Measurements from ENCODE around the gene EBNA1BP2. TPM values are rescaled to one million over a fixed set of nuclear protein-coding genes. Genes with fewer than 3 reads are reported as not detected.
"Not testable (repeated sequence)": the region's sequence is repeated elsewhere in the genome, so short reads cannot be mapped to it uniquely, and the experiment has no call there.

Gene EBNA1BP2
- total RNA-seq (10 to 100 TPM; 20.8 to 24.9 TPM), total RNA-seq (12.2 to 64.2 reads per million in 2 donors)

- Mint-ChIP-seq H3K4me3 (peak within 1 kb of the TSS; percentile 99), H3K4me1 (peaks cover 20% of the 10 kb centered on the region), H3K36me3 (ENCODE audit: low read depth) (peaks cover 10% of the 10 kb centered on the region), H3K27me3 (peaks cover 16% of the 10 kb centered on the region), H3K27ac (peak within 1 kb of the TSS; percentile 96)
- H3K9me3 ChIP-seq (ENCODE audit: control insufficient read depth, low read length, poor library complexity, severe bottlenecking): no peaks in the 10 kb centered on the region
- peak; percentile 83 for ATAC-seq
- DNase-seq: peak; percentile 72 to 83 (median 81)
Observed at GRCh38 chr1:43171876-43172526, at the start of gene EBNA1BP2, which contains the start of gene CFAP57. TSS of gene EBNA1BP2 (minus strand) at chr1:43172290. CDS start at chr1:43172118, 172 bp downstream. TSS of gene CFAP57 (plus strand) at chr1:43172330. CDS start at chr1:43172754, 424 bp downstream.

GRCh38 chr1:43221797-43222196 is 49.7 kb upstream of the EBNA1BP2 start:
- no peaks in the 10 kb centered on the region for H3K9me3 ChIP-seq (ENCODE audit: control insufficient read depth, low read length, poor library complexity, severe bottlenecking)
- H3K4me3 Mint-ChIP-seq: no peak overlapping the region
- peaks cover 2% of the 10 kb centered on the region for H3K36me3 Mint-ChIP-seq (ENCODE audit: low read depth)
- DNase-seq: no peak
- ATAC-seq: no peak
- no peak overlapping the region for H3K27ac Mint-ChIP-seq
- H3K27me3 Mint-ChIP-seq: peaks cover 35% of the 10 kb centered on the region
- peaks cover 8% of the 10 kb centered on the region for H3K4me1 Mint-ChIP-seq

GRCh38 chr1:43220905-43221778 is 49.1 kb upstream of the EBNA1BP2 start:
- Mint-ChIP-seq H3K36me3 (ENCODE audit: low read depth) (peaks cover 7% of the 10 kb centered on the region), H3K27me3 (peaks cover 37% of the 10 kb centered on the region), H3K4me1 (peaks cover 7% of the 10 kb centered on the region), H3K4me3 (no peak overlapping the region), H3K27ac (no peak overlapping the region)
- no peaks in the 10 kb centered on the region for H3K9me3 ChIP-seq (ENCODE audit: control insufficient read depth, low read length, poor library complexity, severe bottlenecking)
- DNase-seq: no peak
- peak; percentile 28 for ATAC-seq

- H3K9me3 ChIP-seq (ENCODE audit: control insufficient read depth, low read length, poor library complexity, severe bottlenecking): no peaks in the 10 kb centered on the region
- no peak for DNase-seq
- Mint-ChIP-seq H3K27me3 (peaks cover 52% of the 10 kb centered on the region), H3K27ac (no peak overlapping the region), H3K4me3 (no peak overlapping the region), H3K36me3 (ENCODE audit: low read depth) (peaks cover 7% of the 10 kb centered on the region), H3K4me1 (peaks cover 5% of the 10 kb centered on the region)
- ATAC-seq: no peak
Observed at GRCh38 chr1:43217747-43218146, 45.7 kb upstream of the EBNA1BP2 start.

- Mint-ChIP-seq H3K27ac (no peak overlapping the region), H3K4me3 (no peak overlapping the region), H3K36me3 (ENCODE audit: low read depth) (peaks cover 9% of the 10 kb centered on the region), H3K27me3 (peaks cover 50% of the 10 kb centered on the region), H3K4me1 (no peaks in the 10 kb centered on the region)
- ATAC-seq: no peak
- H3K9me3 ChIP-seq (ENCODE audit: control insufficient read depth, low read length, poor library complexity, severe bottlenecking): no peaks in the 10 kb centered on the region
- DNase-seq: no peak
Observed at GRCh38 chr1:43214501-43215444, 42.7 kb upstream of the EBNA1BP2 start.

- H3K27ac Mint-ChIP-seq; ATAC-seq; DNase-seq; H3K36me3 Mint-ChIP-seq (ENCODE audit: low read depth); H3K4me3 Mint-ChIP-seq; H3K9me3 ChIP-seq (ENCODE audit: control insufficient read depth, low read length, poor library complexity, severe bottlenecking); H3K4me1 Mint-ChIP-seq: not testable (repeated sequence)
- H3K27me3 Mint-ChIP-seq: peaks cover 28% of the 10 kb centered on the region
Observed at GRCh38 chr1:43208277-43208676, 36.2 kb upstream of the EBNA1BP2 start.

- H3K9me3 ChIP-seq (ENCODE audit: control insufficient read depth, low read length, poor library complexity, severe bottlenecking): no peaks in the 10 kb centered on the region
- peaks cover 4% of the 10 kb centered on the region for H3K4me1 Mint-ChIP-seq
- DNase-seq (no peak), ATAC-seq (no peak)
- H3K36me3 Mint-ChIP-seq (ENCODE audit: low read depth): peaks cover 4% of the 10 kb centered on the region
- H3K27me3 Mint-ChIP-seq: peaks cover 28% of the 10 kb centered on the region
- no peak overlapping the region for H3K27ac Mint-ChIP-seq
- H3K4me3 Mint-ChIP-seq: no peak overlapping the region
Observed at GRCh38 chr1:43207229-43207853, 35.3 kb upstream of the EBNA1BP2 start.

GRCh38 chr1:43206600-43207228 is 34.6 kb upstream of the EBNA1BP2 start:
- H3K9me3 ChIP-seq (ENCODE audit: control insufficient read depth, low read length, poor library complexity, severe bottlenecking): no peaks in the 10 kb centered on the region
- H3K4me1 Mint-ChIP-seq: peaks cover 4% of the 10 kb centered on the region
- peaks cover 28% of the 10 kb centered on the region for H3K27me3 Mint-ChIP-seq
- no peak overlapping the region for H3K4me3 Mint-ChIP-seq
- DNase-seq (no peak), ATAC-seq (no peak)
- peaks cover 4% of the 10 kb centered on the region for H3K36me3 Mint-ChIP-seq (ENCODE audit: low read depth)
- no peak overlapping the region for H3K27ac Mint-ChIP-seq

- peaks cover 4% of the 10 kb centered on the region for H3K36me3 Mint-ChIP-seq (ENCODE audit: low read depth)
- no peak overlapping the region for H3K27ac Mint-ChIP-seq
- peaks cover 27% of the 10 kb centered on the region for H3K27me3 Mint-ChIP-seq
- no peak for DNase-seq
- ATAC-seq: no peak
- no peak overlapping the region for H3K4me3 Mint-ChIP-seq
- H3K9me3 ChIP-seq (ENCODE audit: control insufficient read depth, low read length, poor library complexity, severe bottlenecking): no peaks in the 10 kb centered on the region
- peaks cover 4% of the 10 kb centered on the region for H3K4me1 Mint-ChIP-seq
Observed at GRCh38 chr1:43205671-43206070, 33.6 kb upstream of the EBNA1BP2 start.

GRCh38 chr1:43204394-43204793 is 32.3 kb upstream of the EBNA1BP2 start:
- Mint-ChIP-seq H3K27ac (no peak overlapping the region), H3K4me3 (no peak overlapping the region), H3K36me3 (ENCODE audit: low read depth) (peaks cover 2% of the 10 kb centered on the region), H3K4me1 (peaks cover 4% of the 10 kb centered on the region), H3K27me3 (peaks cover 16% of the 10 kb centered on the region)
- ATAC-seq (no peak), DNase-seq (no peak)
- no peaks in the 10 kb centered on the region for H3K9me3 ChIP-seq (ENCODE audit: control insufficient read depth, low read length, poor library complexity, severe bottlenecking)

GRCh38 chr1:43203859-43204258 is 31.8 kb upstream of the EBNA1BP2 start:
- ATAC-seq (no peak), DNase-seq (no peak)
- no peak overlapping the region for H3K27ac Mint-ChIP-seq
- no peaks in the 10 kb centered on the region for H3K9me3 ChIP-seq (ENCODE audit: control insufficient read depth, low read length, poor library complexity, severe bottlenecking)
- H3K36me3 Mint-ChIP-seq (ENCODE audit: low read depth): peaks cover 2% of the 10 kb centered on the region
- H3K27me3 Mint-ChIP-seq: peaks cover 16% of the 10 kb centered on the region
- no peak overlapping the region for H3K4me3 Mint-ChIP-seq
- H3K4me1 Mint-ChIP-seq: peaks cover 4% of the 10 kb centered on the region

GRCh38 chr1:43199093-43199726 is 27.1 kb upstream of the EBNA1BP2 start:
- peaks cover 2% of the 10 kb centered on the region for H3K36me3 Mint-ChIP-seq (ENCODE audit: low read depth)
- H3K27me3 Mint-ChIP-seq: peaks cover 15% of the 10 kb centered on the region
- no peak for DNase-seq
- ATAC-seq: no peak
- H3K9me3 ChIP-seq (ENCODE audit: control insufficient read depth, low read length, poor library complexity, severe bottlenecking): no peaks in the 10 kb centered on the region
- H3K27ac Mint-ChIP-seq: no peak overlapping the region
- H3K4me1 Mint-ChIP-seq: no peaks in the 10 kb centered on the region
- no peak overlapping the region for H3K4me3 Mint-ChIP-seq
